RKO (cell line): ENCODE measurements around the gene VPS13D.

Experiments used
- DNase-seq: peaks from one replicate; pipeline ENCODE4 v3.0.0-alpha.2; 2016; ENCODE audit warnings: low spot score

The VPS13D gene

DNA sequence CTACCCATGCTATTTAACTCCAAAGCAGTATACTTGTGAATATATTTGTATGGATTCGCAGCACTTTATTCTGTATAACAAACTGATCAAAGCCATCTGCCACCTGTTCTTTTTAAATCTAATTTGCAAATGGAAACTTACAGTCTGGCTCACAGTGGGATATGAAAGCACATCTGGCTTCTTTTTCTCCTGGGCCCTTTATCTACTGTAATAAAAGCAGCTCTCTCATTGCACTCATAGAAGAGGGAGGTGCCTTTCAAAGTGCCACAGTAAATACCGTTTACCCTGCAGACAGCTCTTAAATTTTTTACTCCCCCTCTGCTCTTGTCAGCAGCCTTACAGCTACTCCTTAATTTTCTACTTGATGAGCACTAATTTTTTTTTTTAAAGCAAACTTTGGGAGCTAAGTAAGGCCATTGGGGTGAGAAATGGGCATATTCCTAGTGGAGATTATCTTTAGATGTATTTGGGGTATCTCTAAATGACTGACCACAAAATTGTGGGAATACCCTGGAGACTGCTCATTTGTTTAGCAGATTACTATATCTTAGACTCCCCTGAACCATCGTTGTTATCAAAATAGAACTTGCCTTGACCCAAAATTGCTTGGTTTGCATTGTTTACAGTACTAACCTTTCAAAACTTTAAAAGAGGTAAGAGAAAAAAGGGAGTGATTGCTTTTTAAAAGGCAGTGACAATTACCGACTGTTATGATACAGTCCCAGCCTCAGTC, 110.1 kb downstream of the VPS13D start:
- DNase-seq: no peak

DNA sequence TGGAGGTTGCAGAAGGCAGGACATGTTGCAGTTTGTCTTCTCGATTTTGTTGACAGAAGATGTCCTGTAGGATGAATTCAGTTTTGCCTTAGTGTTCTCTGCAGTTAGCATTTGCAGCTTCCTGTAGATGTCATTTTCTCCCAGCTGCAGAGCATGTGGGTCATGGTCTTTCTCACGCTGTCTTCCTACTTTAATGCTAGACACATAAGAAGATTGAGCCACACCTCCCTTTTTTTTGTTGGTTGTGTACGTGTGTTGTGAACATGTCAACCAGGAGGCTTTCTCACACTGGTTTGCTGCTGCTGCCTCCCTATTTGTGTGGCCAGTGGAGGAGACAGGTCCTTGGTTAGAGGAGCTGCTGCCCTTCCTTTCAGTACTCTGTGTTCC, 110.7 kb downstream of the VPS13D start:
- no peak for DNase-seq

DNA sequence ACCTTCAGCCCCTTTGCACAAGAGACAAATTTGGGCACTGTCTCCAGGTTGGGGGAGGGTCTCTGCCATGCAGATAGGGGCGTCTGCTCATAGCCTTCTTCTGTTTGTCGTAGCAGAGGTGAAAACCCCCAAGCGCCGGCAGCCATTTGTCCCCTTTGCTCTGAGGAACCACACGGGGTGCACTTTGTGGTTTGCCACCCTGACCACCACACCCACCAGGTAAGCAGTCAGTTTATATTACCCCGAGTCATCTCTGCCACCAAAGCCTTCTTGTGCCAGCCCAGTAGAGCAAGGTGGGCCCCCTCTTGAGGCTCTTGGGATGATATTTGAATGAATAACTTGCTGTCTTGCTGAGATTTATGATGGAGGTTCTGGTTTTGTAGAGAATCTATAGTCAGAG, 111.8 kb downstream of the VPS13D start:
- no peak for DNase-seq

DNA sequence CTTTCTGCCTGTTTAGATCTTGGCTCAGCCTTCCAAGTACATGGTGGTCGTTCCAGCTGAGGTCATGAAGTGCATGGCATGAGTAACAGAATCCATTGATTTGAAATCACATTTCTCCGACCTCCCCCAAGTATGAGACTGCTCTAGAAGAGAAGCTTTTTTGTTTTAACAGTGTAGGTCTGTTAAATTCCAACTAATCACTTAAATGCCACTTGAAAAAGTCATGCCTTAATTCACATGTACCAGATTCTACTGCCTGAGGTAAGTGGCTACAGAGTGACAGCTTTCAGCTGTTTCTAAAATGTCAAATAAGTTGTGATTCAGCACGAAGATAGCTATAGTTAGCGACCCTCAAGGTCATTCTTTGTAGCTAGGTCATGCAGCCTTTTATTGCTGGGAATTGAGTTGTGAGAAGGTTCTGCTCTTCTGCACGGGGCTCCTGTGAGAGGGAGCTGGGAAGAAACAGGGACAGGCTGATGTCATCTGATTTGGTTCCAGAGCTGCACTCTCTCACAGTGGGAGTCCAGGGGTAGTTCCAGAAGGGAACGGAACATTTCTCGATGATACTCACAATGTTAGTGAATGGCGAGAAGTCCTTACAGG, 112.7 kb downstream of the VPS13D start:
- DNase-seq: no peak

DNA sequence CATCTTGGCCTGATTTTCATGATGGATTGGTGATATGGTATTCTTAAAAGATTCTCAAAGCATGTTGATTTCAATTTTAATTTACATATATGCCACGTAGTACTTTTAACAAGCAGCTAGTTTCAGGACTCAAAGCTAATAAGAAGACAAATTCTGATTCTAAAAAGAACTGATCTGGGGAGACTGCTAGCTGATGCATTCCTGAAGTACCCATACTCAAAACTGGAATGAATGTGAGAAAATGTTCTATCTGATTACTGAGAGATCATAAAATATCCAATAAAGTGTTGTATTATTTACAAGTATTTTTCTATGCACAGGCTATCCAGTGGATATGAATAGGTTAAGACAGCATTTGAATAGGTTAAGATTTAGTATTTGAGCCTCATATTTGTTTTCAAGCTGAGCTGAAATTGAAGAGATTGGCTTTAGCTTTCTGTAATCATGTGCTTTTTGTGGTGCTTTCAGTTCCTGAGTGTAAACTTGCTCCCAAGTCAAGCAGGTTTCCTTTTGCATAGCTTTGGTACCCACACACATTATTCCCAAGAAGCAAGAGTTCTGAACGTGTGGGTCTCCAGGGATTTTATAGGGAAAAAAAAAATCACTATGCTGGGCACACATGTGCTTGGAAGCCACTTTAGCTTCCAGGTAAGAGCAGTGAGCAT, 114.1 kb downstream of the VPS13D start:
- DNase-seq: no peak

DNA sequence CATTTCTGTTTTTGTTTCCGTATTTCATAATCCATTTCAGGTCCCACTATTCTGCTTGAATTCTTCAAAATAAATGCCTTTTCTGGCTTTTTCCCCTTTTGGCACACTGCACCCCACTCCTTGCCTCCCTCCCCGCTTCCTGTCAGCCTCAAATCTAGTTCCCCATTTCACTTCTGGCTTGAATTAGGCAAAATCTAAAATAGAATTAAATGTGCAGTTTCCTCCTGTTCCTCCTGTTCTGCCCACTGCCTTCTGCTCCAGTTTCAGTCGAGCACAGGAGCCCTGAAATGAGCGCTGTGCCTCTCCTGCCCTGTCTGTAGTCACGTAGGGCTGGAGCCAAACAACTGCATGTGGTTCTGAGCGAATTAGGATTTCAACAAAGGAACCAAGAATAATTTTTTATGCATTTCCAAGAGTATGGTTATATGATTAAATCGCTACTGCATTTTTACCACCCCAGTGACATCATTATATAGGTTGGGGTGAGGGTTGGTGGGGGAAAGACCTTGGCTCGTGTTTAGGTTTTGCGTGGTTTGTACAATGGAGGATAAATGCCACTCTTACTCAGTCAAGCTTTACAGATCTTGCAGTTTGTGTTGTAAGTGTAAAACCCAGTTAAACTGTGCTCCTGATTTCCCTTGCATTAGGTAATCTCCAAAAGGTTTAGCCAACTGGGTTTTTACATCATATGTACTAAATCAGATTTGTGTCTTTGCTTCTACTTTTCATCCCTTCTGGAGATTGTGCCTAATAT, 114.9 kb downstream of the VPS13D start:
- DNase-seq: no peak

DNA sequence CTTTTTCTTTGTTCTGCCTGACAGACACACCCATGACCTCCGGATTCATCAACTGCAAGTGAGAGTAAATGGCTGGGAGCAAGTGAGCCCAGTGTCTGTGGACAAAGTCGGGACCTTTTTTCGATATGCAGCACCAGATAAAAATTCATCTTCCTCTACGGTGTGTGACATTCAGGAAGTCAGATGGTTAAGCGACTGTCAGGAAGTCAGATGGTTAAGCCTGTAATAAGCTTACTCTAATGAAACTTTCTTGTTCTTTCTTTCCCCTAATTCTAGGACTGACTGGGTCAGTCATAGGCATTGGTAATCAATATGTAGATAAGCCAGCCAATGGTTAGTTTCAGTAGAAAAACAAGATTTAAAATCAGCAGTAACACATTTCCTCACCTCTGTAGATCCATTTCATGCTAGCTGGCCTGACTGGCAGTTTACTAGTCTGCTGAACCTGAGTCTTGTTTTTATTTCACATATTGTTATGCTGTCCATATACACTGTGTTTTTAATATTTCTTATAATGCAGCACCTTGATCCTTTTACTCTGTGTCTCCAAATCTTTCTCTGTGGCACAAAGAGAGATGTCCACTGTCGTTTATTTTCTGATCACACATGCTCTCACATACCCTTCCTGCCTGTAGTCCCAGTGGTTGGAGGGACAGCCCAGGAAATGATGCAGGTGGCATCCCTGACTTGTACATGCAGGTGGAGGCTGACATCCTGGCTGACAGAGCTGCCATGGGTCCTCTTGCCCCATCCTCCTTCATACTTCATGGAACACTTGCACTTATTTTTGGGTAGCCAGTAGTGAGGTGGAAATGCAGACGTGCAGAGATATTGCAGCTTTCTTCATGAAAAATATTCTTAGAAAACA, 115.8 kb downstream of the VPS13D start:
- no peak for DNase-seq

DNA sequence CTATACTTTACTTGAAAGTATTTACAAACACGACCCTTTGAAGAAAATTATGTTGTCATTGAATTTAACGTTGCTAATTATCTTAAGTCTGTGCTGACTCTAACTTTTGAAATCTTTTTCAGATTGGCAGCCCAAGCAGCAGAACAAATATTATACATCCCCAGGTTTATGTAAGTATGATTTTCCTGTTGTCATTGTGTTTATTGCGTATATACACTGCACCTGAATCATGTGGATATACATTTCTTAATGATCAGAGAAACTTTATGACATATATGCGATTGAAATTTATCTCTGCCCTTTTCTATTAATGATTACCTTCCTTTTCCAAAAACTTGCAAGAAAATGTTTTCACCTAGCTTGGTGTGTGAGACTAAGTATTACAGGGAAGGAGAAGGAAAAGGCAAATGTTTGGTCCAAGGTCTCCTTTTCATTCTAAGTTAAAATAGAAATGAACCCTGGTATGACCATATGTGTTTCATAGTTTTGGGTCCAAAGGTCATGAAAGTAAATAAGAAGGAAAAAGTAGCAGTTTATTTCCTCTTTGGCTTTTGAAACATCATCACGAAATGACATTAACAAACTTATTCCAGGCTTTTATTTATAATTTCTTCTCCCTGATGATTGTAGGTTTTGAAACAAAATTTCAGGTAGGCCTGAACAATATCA, 116.8 kb downstream of the VPS13D start:
- DNase-seq: no peak

GRCh38 chr1:12348113-12348512, 118.3 kb downstream of the VPS13D start:
- DNase-seq: no peak

DNA sequence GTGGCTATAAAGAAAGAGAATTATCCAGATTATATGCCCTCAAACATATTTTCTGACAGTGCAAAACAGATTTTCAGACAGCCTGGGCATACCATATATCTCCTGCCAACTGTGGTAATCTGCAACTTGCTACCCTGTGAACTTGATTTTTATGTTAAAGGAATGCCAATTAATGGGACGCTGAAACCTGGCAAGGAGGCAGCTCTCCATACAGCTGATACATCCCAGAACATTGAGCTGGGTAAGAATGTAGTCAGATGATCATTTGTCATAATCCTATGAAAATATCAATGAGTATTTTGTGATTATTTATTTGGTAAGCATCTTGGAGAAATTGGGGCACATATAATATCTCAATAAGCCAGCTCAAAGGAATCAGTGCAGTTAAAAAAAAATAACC, 124.2 kb downstream of the VPS13D start:
- DNase-seq: no peak

DNA sequence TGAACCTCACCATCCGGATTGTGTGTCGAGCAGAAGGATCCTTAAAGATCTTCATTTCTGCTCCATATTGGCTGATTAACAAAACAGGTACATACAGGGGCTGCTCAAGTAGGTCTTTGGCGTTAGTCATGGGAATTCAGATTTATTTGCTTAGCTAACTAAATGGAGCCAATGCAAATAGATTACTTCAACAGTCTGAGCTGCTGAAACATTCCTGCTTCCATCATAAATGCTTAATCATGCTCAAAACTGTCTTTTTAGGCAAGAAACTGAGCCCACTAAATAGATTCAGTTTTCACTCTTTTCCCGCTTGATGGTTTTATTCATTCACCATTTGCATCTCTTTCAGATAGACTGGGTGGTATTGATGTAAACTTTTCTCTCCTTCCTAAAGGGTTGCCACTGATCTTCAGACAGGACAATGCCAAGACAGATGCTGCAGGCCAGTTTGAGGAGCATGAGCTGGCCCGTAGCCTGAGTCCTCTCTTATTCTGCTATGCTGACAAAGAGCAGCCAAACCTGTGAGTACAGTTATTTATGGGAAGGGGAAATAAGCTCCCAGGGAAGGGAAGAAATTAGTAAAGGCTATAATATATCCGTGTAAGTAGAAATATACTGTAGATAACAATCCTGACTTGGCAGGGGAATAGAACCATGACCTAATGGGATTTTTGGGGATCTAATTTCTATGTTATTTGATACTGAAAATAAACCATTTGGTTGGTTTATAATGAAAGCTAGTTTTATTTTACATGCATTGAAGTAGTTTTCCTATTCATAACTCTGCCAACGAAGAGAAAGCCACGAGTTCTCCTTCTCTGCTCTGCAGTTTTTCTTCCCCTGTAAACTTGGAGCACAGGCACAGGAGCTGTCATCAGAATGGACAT, 126.4 kb downstream of the VPS13D start:
- DNase-seq: no peak

- DNase-seq: no peak
These were observed 128.7 kb downstream of the VPS13D start for GRCh38 chr1:12358499-12358898.

- DNase-seq: no peak
These were observed 129.7 kb downstream of the VPS13D start for GRCh38 chr1:12359359-12360133.

- DNase-seq: no peak
These were observed 138.8 kb downstream of the VPS13D start for GRCh38 chr1:12368646-12369045.

- no peak for DNase-seq
These were observed 139.4 kb downstream of the VPS13D start for GRCh38 chr1:12369258-12369657.

GRCh38 chr1:12370333-12370975, 140.6 kb downstream of the VPS13D start:
- DNase-seq: no peak

GRCh38 chr1:12371053-12371452, 141.2 kb downstream of the VPS13D start:
- DNase-seq: no peak

DNA sequence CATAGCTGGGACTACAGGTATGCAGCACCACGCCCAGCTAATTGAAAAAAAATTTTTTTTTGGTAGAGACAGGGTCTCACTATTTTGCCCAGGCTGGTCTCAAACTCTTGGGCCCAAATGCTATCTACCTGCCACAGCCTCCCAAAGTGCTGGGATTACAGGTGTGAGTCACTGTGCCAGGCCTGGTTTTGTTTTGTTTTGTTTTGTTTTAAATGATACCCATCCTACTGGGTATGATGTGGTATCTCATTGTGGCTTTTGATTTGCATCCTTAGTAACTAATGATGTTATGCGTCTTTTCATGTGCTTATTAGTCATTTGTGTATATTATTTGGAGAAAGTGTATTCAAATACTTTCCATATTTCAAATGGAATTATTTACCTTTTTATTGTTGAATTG, 142.3 kb downstream of the VPS13D start:
- no peak for DNase-seq

GRCh38 chr1:12372761-12373160, 142.9 kb downstream of the VPS13D start:
- DNase-seq: no peak
